Measurements from ENCODE around the gene CEP295NL. TPM values are rescaled to one million over a fixed set of nuclear protein-coding genes. Genes with fewer than 3 reads are reported as not detected.
"Not testable (repeated sequence)": the region's sequence is repeated elsewhere in the genome, so short reads cannot be mapped to it uniquely, and the experiment has no call there.

CEP295NL gene
- total RNA-seq, 1 experiment from 2014 or later = 1.8 TPM

DNA sequence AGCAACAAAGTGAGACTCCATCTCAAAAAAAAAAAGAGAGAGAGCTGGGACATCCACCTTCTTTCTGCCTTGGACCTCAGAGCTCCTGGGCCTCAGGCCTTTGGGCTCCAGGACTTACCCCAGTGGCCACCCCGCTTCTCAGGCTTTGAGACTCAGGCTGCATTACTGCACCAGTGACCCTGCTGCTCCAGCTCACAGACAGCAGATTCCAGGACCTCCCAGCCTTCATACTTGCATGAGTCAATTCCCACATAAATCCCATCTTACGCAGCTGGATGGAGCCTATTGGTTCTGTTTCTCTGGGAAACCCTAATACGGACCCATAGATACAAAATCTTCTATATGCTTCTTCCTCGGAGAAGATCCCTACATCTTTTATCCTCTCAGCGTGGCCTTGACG lies 2.1 kb upstream of the CEP295NL start:
- no peaks in the 10 kb centered on the region for H3F3A ChIP-seq (ENCODE audit: low read length, unreplicated experiment)
- no peak for ATAC-seq
- no peaks in the 10 kb centered on the region for H3K27me3 ChIP-seq (ENCODE audit: low read length)
- no peak overlapping the region for H3K4me3 ChIP-seq (ENCODE audit: low read length)
- H3K27ac ChIP-seq (ENCODE audit: low read length) = no peak overlapping the region
- no peaks in the 10 kb centered on the region for H3K9me3 ChIP-seq (ENCODE audit: low read length)
- H3K9me2 ChIP-seq (replicated peaks; ENCODE audit: low read length) = no peaks in the 10 kb centered on the region
- H3K36me3 ChIP-seq (ENCODE audit: low read depth, low read length) = no peaks in the 10 kb centered on the region; the same call in 1 of the 2 replicates
- POLR2A ChIA-PET (ENCODE audit: unreplicated experiment) = no interaction called here
- H2AFZ ChIP-seq (ENCODE audit: low read length) = no peak overlapping the region
- H4K20me1 ChIP-seq (ENCODE audit: low read length) = no peaks in the 10 kb centered on the region
- H3K4me1 ChIP-seq (ENCODE audit: insufficient read depth, low read length) = no peaks in the 10 kb centered on the region
- no TSS peak for BruUV-seq (replicated peaks)
- no peak overlapping the region for H3K9ac ChIP-seq (ENCODE audit: low read length)
- CTCF ChIA-PET = interaction anchor here (0.7 kb wide), 1 partner anchor 52 kb away, joined by 4 read pairs; no protein-coding TSS in a partner anchor
- H3K79me2 ChIP-seq (ENCODE audit: low read length) = peaks cover 3% of the 10 kb centered on the region; the same call in 1 of the 2 replicates
- TF ChIP-seq, protein P1, sequence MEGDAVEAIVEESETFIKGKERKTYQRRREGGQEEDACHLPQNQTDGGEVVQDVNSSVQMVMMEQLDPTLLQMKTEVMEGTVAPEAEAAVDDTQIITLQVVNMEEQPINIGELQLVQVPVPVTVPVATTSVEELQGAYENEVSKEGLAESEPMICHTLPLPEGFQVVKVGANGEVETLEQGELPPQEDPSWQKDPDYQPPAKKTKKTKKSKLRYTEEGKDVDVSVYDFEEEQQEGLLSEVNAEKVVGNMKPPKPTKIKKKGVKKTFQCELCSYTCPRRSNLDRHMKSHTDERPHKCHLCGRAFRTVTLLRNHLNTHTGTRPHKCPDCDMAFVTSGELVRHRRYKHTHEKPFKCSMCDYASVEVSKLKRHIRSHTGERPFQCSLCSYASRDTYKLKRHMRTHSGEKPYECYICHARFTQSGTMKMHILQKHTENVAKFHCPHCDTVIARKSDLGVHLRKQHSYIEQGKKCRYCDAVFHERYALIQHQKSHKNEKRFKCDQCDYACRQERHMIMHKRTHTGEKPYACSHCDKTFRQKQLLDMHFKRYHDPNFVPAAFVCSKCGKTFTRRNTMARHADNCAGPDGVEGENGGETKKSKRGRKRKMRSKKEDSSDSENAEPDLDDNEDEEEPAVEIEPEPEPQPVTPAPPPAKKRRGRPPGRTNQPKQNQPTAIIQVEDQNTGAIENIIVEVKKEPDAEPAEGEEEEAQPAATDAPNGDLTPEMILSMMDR (conservative IDR thresholded peaks at IDR 0.05; ENCODE audit: low read depth, low read length) = no peak
- TF ChIP-seq EZH2 (IDR thresholded peaks at IDR 0.05; ENCODE audit: low read length, unreplicated experiment) = no peak
- no peak overlapping the region for H3K4me2 ChIP-seq (ENCODE audit: low read length)
- intact Hi-C loops (cut with micrococcal nuclease) = no loop called here
- DNase-seq = no peak

DNA sequence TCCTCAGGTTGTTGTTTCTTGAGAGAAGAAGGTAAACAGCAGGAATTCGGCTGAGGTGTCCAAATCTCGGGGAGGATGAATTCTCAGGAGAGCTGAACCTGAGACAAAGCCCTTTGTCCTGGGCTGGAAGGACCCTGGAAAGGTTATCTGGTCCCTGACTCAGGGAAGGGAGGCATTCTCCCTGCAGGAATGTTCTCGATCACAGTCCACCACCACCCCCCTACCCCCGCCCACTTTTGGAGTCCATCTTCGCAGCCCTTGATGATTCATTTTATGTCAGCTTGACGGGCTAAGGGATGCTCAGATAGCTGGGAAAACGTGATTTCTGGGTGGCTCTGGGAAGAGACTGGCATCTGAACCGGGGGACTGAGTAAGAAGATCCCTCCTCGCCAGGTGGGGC lies 1.4 kb upstream of the CEP295NL start:
- no peak for DNase-seq
- Histone ChIP-seq H3K27me3 (ENCODE audit: low read length) (no peaks in the 10 kb centered on the region), H3K4me3 (ENCODE audit: low read length) (no peak overlapping the region), H3K9me3 (ENCODE audit: low read length) (no peaks in the 10 kb centered on the region), H2AFZ (ENCODE audit: low read length) (no peak overlapping the region), H4K20me1 (ENCODE audit: low read length) (no peaks in the 10 kb centered on the region), H3K36me3 (ENCODE audit: low read depth, low read length) (no peaks in the 10 kb centered on the region; the same call in 1 of the 2 replicates), H3K27ac (ENCODE audit: low read length) (no peak overlapping the region), H3K9ac (ENCODE audit: low read length) (no peak overlapping the region), H3F3A (ENCODE audit: low read length, unreplicated experiment) (no peaks in the 10 kb centered on the region), H3K4me1 (ENCODE audit: insufficient read depth, low read length) (no peaks in the 10 kb centered on the region), H3K9me2 (replicated peaks; ENCODE audit: low read length) (no peaks in the 10 kb centered on the region), H3K79me2 (ENCODE audit: low read length) (peaks cover 3% of the 10 kb centered on the region; the same call in 1 of the 2 replicates), H3K4me2 (ENCODE audit: low read length) (no peak overlapping the region)
- TF ChIP-seq EZH2phosphoT487 (IDR thresholded peaks at IDR 0.05; ENCODE audit: borderline replicate concordance, low read length) = no peak
- TF ChIP-seq EZH2 (IDR thresholded peaks at IDR 0.05; ENCODE audit: low read length, unreplicated experiment) = no peak
- TF ChIP-seq, protein P1 (conservative IDR thresholded peaks at IDR 0.05; ENCODE audit: low read depth, low read length) = no peak
- intact Hi-C loops (cut with micrococcal nuclease) = no loop called here
- no peak for ATAC-seq
- BruUV-seq (replicated peaks) = no TSS peak
- ChIA-PET CTCF (no interaction called here), POLR2A (ENCODE audit: unreplicated experiment) (no interaction called here)

DNA sequence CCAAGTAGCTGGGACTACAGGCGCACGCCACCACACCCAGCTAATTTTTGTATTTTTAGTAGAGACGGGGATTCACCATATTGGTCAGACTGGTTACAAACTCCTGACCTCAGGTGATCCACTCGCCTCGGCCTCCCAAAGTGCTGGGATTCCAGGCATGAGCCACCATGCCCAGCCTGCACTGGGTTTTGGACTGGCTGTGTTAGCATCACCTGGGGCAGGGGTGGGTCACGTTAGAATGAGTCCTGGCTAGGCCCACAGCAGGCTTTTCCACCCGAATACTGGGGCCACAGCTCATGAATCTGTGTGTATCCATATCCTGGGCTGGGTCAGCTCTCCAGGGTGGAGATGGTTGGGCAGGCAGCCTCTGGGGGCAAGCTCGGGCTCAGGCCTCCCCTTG lies 770 bp downstream of the CEP295NL start:
- DNase-seq; H3K9me3 ChIP-seq (ENCODE audit: low read length); H3K27me3 ChIP-seq (ENCODE audit: low read length); H3K4me2 ChIP-seq (ENCODE audit: low read length); H3K9ac ChIP-seq (ENCODE audit: low read length); CTCF ChIA-PET; H3K36me3 ChIP-seq (ENCODE audit: low read depth, low read length); intact Hi-C loops (cut with micrococcal nuclease); ATAC-seq; H3F3A ChIP-seq (ENCODE audit: low read length, unreplicated experiment); H3K4me1 ChIP-seq (ENCODE audit: insufficient read depth, low read length); H4K20me1 ChIP-seq (ENCODE audit: low read length); BruUV-seq (replicated peaks); H3K79me2 ChIP-seq (ENCODE audit: low read length); H3K9me2 ChIP-seq (replicated peaks; ENCODE audit: low read length); H3K4me3 ChIP-seq (ENCODE audit: low read length); H2AFZ ChIP-seq (ENCODE audit: low read length); H3K27ac ChIP-seq (ENCODE audit: low read length): not testable (repeated sequence)
- POLR2A ChIA-PET (ENCODE audit: unreplicated experiment) = interaction anchor here (0.5 kb wide), 1 partner anchor 85 kb away, joined by 3 read pairs; no protein-coding TSS in a partner anchor
